Measurements from ENCODE around the gene BTC. TPM values are rescaled to one million over a fixed set of nuclear protein-coding genes. Genes with fewer than 3 reads are reported as not detected.

BTC gene
- total RNA-seq, 4 donors from 2014 or later, result 0.83 to 4.2 (median 2.6) TPM

DNA sequence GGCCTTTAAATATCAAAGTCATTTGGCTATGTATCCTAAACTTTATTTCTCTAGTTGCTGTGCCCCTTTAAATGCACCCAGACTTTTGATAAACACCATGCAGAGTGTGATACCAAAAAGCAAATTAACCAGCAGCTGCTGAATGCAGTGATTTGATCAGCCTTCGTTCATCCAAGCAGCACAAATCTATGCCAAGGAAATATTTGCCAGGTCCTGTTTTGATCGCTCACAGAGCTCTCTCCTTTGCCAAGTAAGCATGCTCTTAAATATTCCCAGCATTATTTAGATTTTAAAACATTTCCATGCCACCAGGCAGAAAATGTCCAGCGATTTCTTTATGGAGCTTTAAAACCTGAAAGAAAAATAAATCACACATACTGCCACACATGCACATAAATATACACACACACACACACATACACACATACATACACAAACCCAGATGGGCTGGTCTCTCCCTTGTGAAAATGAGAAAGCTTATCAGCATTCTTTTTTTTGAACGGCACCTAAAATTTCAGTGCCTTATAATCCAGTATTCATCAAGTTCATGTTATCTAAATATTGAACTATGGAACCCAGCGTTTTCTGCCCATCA is 35.7 kb downstream of the BTC start:
- no peaks in the 10 kb centered on the region for H3K36me3 ChIP-seq
- no peak overlapping the region for H3K27ac ChIP-seq
- DNase-seq, result no peak
- H3K4me3 ChIP-seq, result no peak overlapping the region
- no peak for TF ChIP-seq POLR2A (IDR thresholded peaks at IDR 0.05)
- TF ChIP-seq, protein P1, sequence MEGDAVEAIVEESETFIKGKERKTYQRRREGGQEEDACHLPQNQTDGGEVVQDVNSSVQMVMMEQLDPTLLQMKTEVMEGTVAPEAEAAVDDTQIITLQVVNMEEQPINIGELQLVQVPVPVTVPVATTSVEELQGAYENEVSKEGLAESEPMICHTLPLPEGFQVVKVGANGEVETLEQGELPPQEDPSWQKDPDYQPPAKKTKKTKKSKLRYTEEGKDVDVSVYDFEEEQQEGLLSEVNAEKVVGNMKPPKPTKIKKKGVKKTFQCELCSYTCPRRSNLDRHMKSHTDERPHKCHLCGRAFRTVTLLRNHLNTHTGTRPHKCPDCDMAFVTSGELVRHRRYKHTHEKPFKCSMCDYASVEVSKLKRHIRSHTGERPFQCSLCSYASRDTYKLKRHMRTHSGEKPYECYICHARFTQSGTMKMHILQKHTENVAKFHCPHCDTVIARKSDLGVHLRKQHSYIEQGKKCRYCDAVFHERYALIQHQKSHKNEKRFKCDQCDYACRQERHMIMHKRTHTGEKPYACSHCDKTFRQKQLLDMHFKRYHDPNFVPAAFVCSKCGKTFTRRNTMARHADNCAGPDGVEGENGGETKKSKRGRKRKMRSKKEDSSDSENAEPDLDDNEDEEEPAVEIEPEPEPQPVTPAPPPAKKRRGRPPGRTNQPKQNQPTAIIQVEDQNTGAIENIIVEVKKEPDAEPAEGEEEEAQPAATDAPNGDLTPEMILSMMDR (IDR thresholded peaks at IDR 0.05), result no peak
- H3K4me1 ChIP-seq, result no peaks in the 10 kb centered on the region
- H3K27me3 ChIP-seq, result no peaks in the 10 kb centered on the region
- H3K9me3 ChIP-seq, result no peaks in the 10 kb centered on the region

DNA sequence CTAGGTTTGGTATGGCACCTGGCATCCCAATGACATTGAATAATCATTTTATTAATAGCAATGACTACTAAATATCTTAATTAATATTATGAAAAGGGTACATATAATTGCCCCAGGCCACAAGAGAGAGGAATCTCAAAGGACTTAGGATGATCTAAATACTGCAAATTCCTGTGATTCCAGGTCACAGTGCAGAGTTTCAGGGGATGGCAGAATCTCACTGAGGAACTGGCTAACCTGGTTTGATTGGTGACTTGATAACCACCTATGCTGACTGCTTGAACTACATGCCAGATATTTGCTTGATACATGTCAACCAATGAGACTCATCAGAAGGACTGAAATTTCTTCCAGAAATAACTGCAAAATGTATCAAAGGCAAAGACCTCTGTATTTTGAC is 37.2 kb downstream of the BTC start:
- Histone ChIP-seq H3K36me3 (no peaks in the 10 kb centered on the region), H3K27ac (no peak overlapping the region), H3K4me1 (no peaks in the 10 kb centered on the region), H3K9me3 (no peaks in the 10 kb centered on the region), H3K27me3 (no peaks in the 10 kb centered on the region), H3K4me3 (no peak overlapping the region)
- no peak for DNase-seq
- TF ChIP-seq, protein P1 (IDR thresholded peaks at IDR 0.05), result no peak
- no peak for TF ChIP-seq POLR2A (IDR thresholded peaks at IDR 0.05)

DNA sequence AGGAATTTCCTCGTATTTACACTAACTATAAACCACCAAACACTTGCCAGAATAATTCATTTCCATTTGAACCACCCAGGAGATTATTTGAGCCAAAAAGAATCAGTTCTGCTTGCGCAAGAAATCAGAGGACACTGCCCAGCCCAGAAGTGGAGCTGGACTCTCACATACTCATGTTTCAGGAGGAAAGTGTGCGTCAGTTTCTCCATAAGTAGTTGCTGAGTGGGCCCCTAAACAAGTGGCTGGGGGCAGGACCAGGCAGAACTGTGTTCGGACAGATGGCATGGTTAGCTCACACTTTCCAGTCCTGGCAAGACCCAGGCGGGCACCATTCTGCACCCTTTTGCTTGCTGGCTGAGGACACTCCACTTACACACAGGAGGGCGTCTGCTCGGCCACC is 38.8 kb downstream of the BTC start:
- no peak for DNase-seq
- peak overlapping the region in 1 of 4 donors; percentile 39 for H3K27ac ChIP-seq
- H3K4me3 ChIP-seq, result no peak overlapping the region

DNA sequence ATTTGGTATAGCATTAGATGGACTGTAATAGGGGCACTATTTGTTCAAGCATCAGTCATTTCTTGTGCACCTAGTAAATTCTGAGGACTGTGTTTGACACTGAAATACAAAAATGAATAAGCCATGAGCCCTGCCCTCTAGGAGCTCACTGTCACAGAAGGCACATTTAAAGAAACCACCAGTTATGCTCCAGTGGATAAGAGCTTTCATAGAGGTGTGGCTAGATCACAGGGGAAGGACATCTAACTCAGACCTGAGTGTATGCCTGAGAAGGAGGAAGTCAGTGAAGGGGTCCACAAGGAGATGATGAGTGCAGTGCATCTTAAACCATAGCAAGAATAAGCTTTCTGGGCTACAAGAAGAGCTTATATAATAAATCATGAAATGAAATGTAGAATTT is 40.1 kb downstream of the BTC start:
- Histone ChIP-seq H3K27ac (no peak overlapping the region), H3K36me3 (no peaks in the 10 kb centered on the region), H3K4me3 (no peak overlapping the region), H3K9me3 (no peaks in the 10 kb centered on the region), H3K4me1 (no peaks in the 10 kb centered on the region), H3K27me3 (no peaks in the 10 kb centered on the region)
- DNase-seq, result no peak
- TF ChIP-seq, protein P1 (IDR thresholded peaks at IDR 0.05), result no peak
- no peak for TF ChIP-seq POLR2A (IDR thresholded peaks at IDR 0.05)

More for the DNA sequence above, 38.8 kb downstream of the BTC start:
- H3K36me3 ChIP-seq, result no peaks in the 10 kb centered on the region
- H3K9me3 ChIP-seq, result no peaks in the 10 kb centered on the region
- no peaks in the 10 kb centered on the region for H3K4me1 ChIP-seq
- H3K27me3 ChIP-seq, result no peaks in the 10 kb centered on the region
- TF ChIP-seq POLR2A (IDR thresholded peaks at IDR 0.05), result no peak
- TF ChIP-seq, protein P1 (IDR thresholded peaks at IDR 0.05), result no peak

DNA sequence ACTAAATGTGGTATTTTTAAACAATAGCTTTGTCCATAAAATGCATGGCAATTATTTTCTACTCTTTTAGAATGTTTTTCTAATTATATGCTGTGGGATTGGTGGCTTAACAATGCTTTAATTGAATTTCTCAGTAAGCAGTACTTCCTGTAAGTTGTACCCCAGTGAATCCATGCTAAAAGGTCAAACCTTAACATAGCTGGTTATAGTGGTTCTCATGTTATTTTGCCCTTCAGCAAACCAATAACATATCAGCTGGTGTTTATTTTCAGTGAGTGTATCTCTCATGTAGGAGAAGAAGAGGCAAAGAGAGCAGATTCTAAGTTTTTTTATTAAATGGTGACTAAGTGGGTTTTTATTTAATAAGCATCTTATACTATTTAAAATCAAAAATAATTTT is 41.5 kb downstream of the BTC start:
- TF ChIP-seq, protein P1 (IDR thresholded peaks at IDR 0.05), result no peak
- TF ChIP-seq POLR2A (IDR thresholded peaks at IDR 0.05), result no peak
- Histone ChIP-seq H3K4me1 (no peaks in the 10 kb centered on the region), H3K9me3 (no peaks in the 10 kb centered on the region), H3K36me3 (no peaks in the 10 kb centered on the region), H3K27ac (no peak overlapping the region), H3K27me3 (no peaks in the 10 kb centered on the region), H3K4me3 (no peak overlapping the region)
- DNase-seq, result no peak

DNA sequence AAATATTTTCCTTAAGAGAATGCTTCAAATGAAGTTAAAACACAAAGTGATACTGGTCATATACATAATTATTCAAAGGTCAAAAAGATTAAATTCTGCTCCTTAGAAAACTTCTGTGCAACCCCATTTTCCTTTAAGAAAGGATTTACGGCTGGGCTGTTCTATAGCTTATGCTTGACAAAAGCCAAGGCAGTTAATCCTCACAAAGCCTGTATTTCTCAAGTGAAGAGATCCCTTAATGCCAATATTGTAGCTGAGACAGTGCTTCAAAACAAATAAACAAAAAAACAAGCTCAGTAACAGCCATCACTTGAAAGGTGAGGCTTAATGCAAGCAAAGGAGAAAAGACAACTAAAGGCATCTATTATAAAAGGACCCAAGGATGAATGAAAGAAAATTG is 42.5 kb downstream of the BTC start:
- Histone ChIP-seq H3K4me3 (no peak overlapping the region), H3K27ac (no peak overlapping the region), H3K9me3 (no peaks in the 10 kb centered on the region), H3K27me3 (no peaks in the 10 kb centered on the region), H3K36me3 (no peaks in the 10 kb centered on the region), H3K4me1 (no peaks in the 10 kb centered on the region)
- no peak for DNase-seq
- TF ChIP-seq, protein P1 (IDR thresholded peaks at IDR 0.05), result no peak
- TF ChIP-seq POLR2A (IDR thresholded peaks at IDR 0.05), result no peak
